Measurements from ENCODE around the gene SERP2.

Gene SERP2

GRCh38 chr13:44435919-44436510, 62.4 kb downstream of the SERP2 start:
- no peak for DNase-seq

- DNase-seq, result peak; percentile 99
These were observed 63.1 kb downstream of the SERP2 start for GRCh38 chr13:44436589-44437337.

- peak; percentile 81 for DNase-seq
These were observed 64.0 kb downstream of the SERP2 start for GRCh38 chr13:44437356-44438233.

- no peak for DNase-seq
These were observed 64.6 kb downstream of the SERP2 start for GRCh38 chr13:44438234-44438579.

GRCh38 chr13:44439452-44440024, 65.9 kb downstream of the SERP2 start:
- DNase-seq, result no peak

GRCh38 chr13:44440046-44440608, 66.5 kb downstream of the SERP2 start:
- no peak for DNase-seq

All from NCI-H82 (cell line).